Activated CD8-positive, alpha-beta memory T cell treated with anti-CD3 and anti-CD28 coated beads, Interleukin-2, amount 10 ng/mL, durations not matched to agents 7 days and 5 days (primary cell): ENCODE data around the gene HAPLN2. TPM values are rescaled to one million over a fixed set of nuclear protein-coding genes. Genes with fewer than 3 reads are reported as not detected.
"Not testable (repeated sequence)": the region's sequence is repeated elsewhere in the genome, so short reads cannot be mapped to it uniquely, and the experiment has no call there.

ENCODE experiments used
- ATAC-seq: fragments of 150-1000 bp; cut with Tn5 transposase; one replicate; pipeline ENCODE4 v1.10.0; 2021; ENCODE audit warnings: moderate library complexity
- CTCF ChIA-PET: fragments of 350-600 bp; sonication (Branson Sonifier 250); formaldehyde crosslinking; loops from one replicate; lab custom pipeline; 2021; ENCODE audit warnings: antibody characterized with exemption; lab: Charles Lee
- DNase-seq: peaks from one replicate; pipeline ENCODE4 v3.0.0-alpha.2; 2020
- H3K27ac Mint-ChIP-seq: one replicate; pipeline ENCODE4 v1.8.0; 2021; ENCODE audit warnings: mild to moderate bottlenecking, mixed read lengths
- H3K27me3 Mint-ChIP-seq: one replicate; pipeline ENCODE4 v1.8.0; 2021; ENCODE audit warnings: mixed read lengths
- H3K36me3 Mint-ChIP-seq: one replicate; pipeline ENCODE4 v1.8.0; 2021; ENCODE audit warnings: mild to moderate bottlenecking, mixed read lengths
- H3K4me1 Mint-ChIP-seq: one replicate; pipeline ENCODE4 v1.8.0; 2021; ENCODE audit warnings: mixed read lengths
- H3K4me3 Mint-ChIP-seq: one replicate; pipeline ENCODE4 v1.8.0; 2021; ENCODE audit warnings: mild to moderate bottlenecking, moderate library complexity, mixed read lengths
- H3K9me3 Mint-ChIP-seq: one replicate; pipeline ENCODE4 v1.8.0; 2022; ENCODE audit warnings: low read depth, mixed read lengths
- total RNA-seq, 2 experiments: library from RNA; stranded (reverse); gene quantifications; one replicate each; pipeline ENCODE4 v1.2.3, GENCODE V29; 2021

HAPLN2 gene
- total RNA-seq, 2 experiments from 2014 or later: not detected

DNA sequence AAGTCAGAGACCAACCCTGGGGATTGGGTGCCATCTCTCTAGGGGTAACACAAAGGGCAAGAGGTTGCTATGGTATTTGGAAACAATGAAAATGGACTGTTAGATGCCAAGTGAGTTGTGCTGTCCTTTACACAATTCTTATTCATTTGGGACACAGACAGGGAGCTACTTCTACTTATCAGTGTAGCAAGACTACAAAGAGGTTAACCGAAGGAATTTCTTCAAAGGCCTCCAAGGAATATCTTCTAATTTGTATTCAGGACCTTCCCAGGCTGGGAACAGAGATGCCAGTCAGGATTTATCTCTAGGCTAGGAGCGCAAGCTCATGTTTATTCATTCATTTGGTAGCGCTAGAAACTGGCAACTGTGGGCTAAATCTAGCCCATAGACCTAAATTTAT is 25.0 kb upstream of the HAPLN2 start:
- H3K27ac Mint-ChIP-seq: peak overlapping the region; percentile 26
- no peak for ATAC-seq
- H3K36me3 Mint-ChIP-seq: peaks cover 25% of the 10 kb centered on the region
- CTCF ChIA-PET: interaction anchor here (1.1 to 4.2 kb wide), 9 partner anchors 8 to 175 kb away, joined by 3 to 24 read pairs (median 5); no protein-coding TSS in a partner anchor
- peaks cover 33% of the 10 kb centered on the region for H3K4me1 Mint-ChIP-seq
- H3K9me3 Mint-ChIP-seq: no peaks in the 10 kb centered on the region
- no peaks in the 10 kb centered on the region for H3K27me3 Mint-ChIP-seq
- DNase-seq: no peak
- no peak overlapping the region for H3K4me3 Mint-ChIP-seq

DNA sequence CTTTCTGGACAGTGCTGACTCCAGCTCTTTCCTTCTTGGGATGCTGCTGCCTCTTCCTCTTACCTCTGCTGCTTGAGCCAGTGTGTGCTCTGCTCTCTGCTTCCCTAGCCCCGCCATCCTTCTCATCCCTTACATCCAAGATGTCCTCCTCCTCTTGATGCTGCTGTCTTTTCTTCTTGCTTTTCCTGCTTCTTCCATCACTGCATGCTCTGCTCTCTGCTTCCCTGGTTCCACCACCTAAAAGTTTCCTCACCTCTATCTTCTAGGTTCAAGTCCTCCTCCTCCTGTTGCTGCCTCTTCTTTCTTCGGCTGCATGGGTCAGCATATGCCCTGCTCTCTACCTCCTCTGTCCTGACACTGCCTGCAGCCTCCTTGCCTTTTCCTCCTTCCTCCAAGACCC is 24.2 kb upstream of the HAPLN2 start:
- Mint-ChIP-seq H3K9me3 (no peaks in the 10 kb centered on the region), H3K4me3 (no peak overlapping the region), H3K4me1 (peaks cover 39% of the 10 kb centered on the region), H3K36me3 (peaks cover 25% of the 10 kb centered on the region), H3K27ac (peak overlapping the region; percentile 67), H3K27me3 (no peaks in the 10 kb centered on the region)
- DNase-seq: no peak
- ATAC-seq: no peak
- CTCF ChIA-PET: interaction anchor here (1.1 to 2.3 kb wide), 7 partner anchors 9 to 175 kb away, joined by 3 to 8 read pairs (median 5); no protein-coding TSS in a partner anchor

DNA sequence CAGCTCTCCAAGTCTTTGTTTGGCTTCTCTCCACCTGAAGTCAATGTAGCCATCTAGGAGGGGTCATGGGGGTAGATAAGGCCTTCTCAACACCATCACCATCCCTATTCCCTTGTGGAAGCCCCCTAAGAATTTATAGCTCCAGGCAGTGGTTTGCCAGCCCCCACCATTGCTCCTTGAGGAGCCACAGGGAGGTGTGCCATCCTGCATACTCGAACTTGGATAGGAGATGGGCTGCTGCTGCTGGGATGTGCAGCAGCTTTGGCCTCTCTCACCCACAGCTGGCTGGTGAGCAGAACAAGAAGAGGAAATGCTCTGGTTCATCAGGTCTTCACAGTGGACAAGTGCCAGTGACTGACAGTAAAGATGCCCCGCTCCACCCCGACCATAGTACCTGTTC is 22.8 kb upstream of the HAPLN2 start:
- ATAC-seq: no peak
- H3K4me1 Mint-ChIP-seq: peaks cover 43% of the 10 kb centered on the region
- H3K27me3 Mint-ChIP-seq: no peaks in the 10 kb centered on the region
- H3K36me3 Mint-ChIP-seq: peaks cover 28% of the 10 kb centered on the region
- CTCF ChIA-PET: interaction anchor here (0.9 to 1.1 kb wide), 3 partner anchors 11 to 211 kb away, joined by 3 to 4 read pairs (median 4); no protein-coding TSS in a partner anchor
- H3K9me3 Mint-ChIP-seq: no peaks in the 10 kb centered on the region
- no peak overlapping the region for H3K27ac Mint-ChIP-seq
- no peak for DNase-seq
- H3K4me3 Mint-ChIP-seq: no peak overlapping the region

DNA sequence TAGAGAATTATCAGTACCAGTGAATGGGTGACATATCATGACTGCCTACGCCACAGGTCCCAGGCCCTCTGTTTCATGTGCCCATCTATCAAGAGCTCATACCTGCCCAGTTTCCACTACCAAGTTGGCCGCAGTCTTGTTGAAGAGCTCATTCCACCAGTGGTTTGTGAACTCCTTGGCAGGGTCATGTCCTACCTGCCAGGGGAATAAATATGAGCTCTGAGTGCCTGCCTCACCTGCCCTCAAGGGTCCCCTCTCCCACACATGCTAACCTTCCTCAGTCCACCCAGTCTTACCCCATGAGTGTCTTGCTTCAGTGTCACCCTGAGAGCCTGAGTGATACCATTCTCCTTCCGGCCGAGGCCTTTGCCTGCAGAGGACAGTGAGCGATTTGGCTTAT is 21.1 kb upstream of the HAPLN2 start:
- Mint-ChIP-seq H3K27ac (no peak overlapping the region), H3K4me1 (peaks cover 45% of the 10 kb centered on the region), H3K9me3 (no peaks in the 10 kb centered on the region), H3K36me3 (peaks cover 25% of the 10 kb centered on the region), H3K27me3 (no peaks in the 10 kb centered on the region), H3K4me3 (no peak overlapping the region)
- CTCF ChIA-PET: interaction anchor here (1.1 to 2.2 kb wide), 5 partner anchors 10 to 213 kb away, joined by 3 to 8 read pairs (median 6); no protein-coding TSS in a partner anchor
- DNase-seq: no peak
- ATAC-seq: no peak

DNA sequence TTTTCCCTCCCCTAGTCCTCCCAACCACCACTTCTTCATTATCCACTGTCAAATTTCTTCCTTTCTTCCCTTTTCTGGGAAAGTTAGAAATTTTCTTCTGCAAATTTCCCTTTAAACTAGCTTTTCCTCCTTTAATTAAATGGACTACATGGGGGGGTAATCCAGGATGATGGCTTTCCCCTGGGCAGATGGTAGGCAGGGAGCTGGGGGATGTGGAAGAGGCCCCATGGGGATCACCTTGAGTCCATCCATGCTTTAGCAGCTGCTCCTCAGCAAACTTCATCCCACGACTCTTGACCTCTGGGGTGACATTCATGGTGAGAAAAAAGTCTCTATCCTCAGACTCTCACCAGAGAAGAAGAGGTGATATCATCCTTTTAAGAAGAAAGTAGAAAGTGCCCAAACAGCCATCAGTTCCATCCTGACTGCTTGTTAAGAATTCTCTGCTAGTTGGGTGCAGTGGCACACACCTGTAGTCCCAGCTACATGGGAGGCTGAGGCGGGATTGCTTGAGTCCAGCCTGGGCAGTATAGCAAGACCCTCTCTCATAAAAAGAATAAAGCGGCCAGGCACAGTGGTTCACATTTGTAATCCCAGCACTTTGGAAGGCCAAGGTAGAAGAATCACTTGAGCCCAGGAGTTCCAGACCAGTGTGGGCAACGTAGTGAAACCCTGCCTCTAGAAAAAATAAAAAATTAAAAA is 20.3 kb upstream of the HAPLN2 start:
- Mint-ChIP-seq H3K4me1 (peaks cover 43% of the 10 kb centered on the region), H3K4me3 (no peak overlapping the region), H3K27ac (peak overlapping the region; percentile 33), H3K36me3 (peaks cover 25% of the 10 kb centered on the region), H3K27me3 (no peaks in the 10 kb centered on the region), H3K9me3 (no peaks in the 10 kb centered on the region)
- CTCF ChIA-PET: interaction anchor here (0.5 to 4.4 kb wide), 10 partner anchors 10 to 213 kb away, joined by 3 to 23 read pairs (median 5); partner anchors contain the start of genes MEF2D and TTC24
- DNase-seq: no peak
- ATAC-seq: no peak

DNA sequence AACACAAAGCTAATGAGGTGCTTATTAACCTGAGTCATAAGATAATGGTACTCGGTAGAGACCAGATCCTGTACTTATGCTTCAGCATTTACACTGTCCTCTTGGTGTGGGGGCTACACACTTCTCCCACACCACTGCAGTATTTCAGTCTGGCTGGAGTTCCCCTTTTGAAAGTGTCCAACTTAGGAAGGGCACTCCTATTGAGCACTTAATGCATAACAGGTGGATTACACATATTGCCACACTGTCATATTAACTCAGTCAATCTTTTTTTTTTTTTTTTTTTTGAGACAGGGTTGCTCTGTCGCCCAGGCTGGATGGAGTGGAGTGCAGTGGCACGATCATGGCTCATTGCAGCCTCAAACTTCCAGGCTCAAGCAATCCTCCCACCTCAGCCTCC is 19.4 kb upstream of the HAPLN2 start:
- DNase-seq: no peak
- CTCF ChIA-PET: interaction anchor here (0.9 to 4.4 kb wide), 11 partner anchors 8 to 214 kb away, joined by 3 to 23 read pairs (median 8); partner anchors contain the start of genes MEF2D, NAXE and TTC24
- peak; percentile 56 for ATAC-seq
- peak overlapping the region; percentile 99 for H3K4me3 Mint-ChIP-seq
- peaks cover 23% of the 10 kb centered on the region for H3K36me3 Mint-ChIP-seq
- H3K4me1 Mint-ChIP-seq: peaks cover 43% of the 10 kb centered on the region
- H3K27me3 Mint-ChIP-seq: no peaks in the 10 kb centered on the region
- no peaks in the 10 kb centered on the region for H3K9me3 Mint-ChIP-seq
- H3K27ac Mint-ChIP-seq: peak overlapping the region; percentile 98

DNA sequence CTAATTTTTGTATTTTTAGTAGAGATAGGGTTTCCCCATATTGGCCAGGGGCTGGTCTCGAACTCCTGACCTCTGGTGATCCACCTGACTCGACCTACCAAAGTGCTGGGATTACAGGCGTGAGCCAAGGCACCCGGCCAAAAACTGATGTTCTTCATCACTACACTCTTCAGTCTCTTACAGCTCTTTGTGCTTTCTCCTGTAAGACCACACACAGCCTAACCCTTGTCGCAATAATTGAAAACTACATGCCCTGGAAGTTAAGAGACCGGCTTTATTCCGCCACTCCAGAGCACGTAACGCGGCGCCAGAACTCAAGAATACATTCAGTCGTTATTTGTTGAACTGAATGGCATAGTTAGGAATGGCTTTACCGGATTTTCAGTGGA is 18.5 kb upstream of the HAPLN2 start:
- no peaks in the 10 kb centered on the region for H3K9me3 Mint-ChIP-seq
- peak overlapping the region; percentile 99 for H3K4me3 Mint-ChIP-seq
- CTCF ChIA-PET: interaction anchor here (0.9 to 4.4 kb wide), 11 partner anchors 9 to 215 kb away, joined by 3 to 23 read pairs (median 7); partner anchors contain the start of genes MEF2D, NAXE and TTC24
- peaks cover 17% of the 10 kb centered on the region for H3K36me3 Mint-ChIP-seq
- H3K27me3 Mint-ChIP-seq: no peaks in the 10 kb centered on the region
- peaks cover 37% of the 10 kb centered on the region for H3K4me1 Mint-ChIP-seq
- no peak for DNase-seq
- peak; percentile 7 for ATAC-seq
- H3K27ac Mint-ChIP-seq: peak overlapping the region; percentile 98

DNA sequence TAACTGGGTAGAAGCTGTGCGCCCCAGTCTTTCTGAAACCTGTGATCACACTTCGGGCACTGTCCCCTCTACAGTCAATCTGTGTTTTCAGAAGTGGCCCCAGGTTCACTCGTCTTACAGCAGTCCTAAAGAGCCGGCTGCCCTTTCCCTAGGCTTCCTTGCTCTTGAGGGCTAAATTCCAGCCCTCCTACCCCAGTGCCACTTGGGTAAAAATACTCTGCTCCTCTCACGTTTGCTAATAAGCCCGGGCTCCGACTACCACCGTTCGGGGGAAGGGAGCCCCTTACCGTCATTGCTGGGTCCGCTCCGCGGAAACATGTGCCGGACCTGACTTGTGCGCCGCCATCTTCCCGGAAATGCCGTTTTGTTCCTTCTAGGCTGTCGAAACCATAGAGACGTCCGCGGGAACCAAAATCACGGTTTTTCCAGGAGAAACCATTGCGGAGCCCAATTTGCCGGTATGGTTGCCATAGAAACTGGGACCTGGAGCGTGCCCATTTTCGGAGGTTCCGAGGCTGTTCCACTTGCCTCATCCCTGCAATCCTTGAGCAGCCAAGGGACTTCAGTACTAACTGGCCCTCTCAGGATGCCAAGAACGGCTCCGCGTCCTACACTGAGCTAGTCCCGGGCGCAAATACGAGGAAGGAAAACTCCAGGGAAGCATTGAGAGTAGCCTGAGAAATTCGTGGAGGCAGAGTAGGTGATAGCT is 17.9 kb upstream of the HAPLN2 start, which contains the start of gene GPATCH4:
TSS of gene GPATCH4 (minus strand) at position 358 of the 709 bp plus-strand sequence.
- H3K9me3 Mint-ChIP-seq: no peaks in the 10 kb centered on the region
- peak within 1 kb of the TSS; percentile 99 for H3K4me3 Mint-ChIP-seq
- peak; percentile 85 for ATAC-seq
- H3K36me3 Mint-ChIP-seq: peaks cover 17% of the 10 kb centered on the region
- peaks cover 37% of the 10 kb centered on the region for H3K4me1 Mint-ChIP-seq
- peak within 1 kb of the TSS; percentile 98 for H3K27ac Mint-ChIP-seq
- no peaks in the 10 kb centered on the region for H3K27me3 Mint-ChIP-seq
- DNase-seq: peak; percentile 94
- CTCF ChIA-PET: interaction anchor here (0.6 to 4.4 kb wide), 12 partner anchors 10 to 216 kb away, joined by 3 to 23 read pairs (median 8); partner anchors contain the start of genes MEF2D, NAXE and TTC24

DNA sequence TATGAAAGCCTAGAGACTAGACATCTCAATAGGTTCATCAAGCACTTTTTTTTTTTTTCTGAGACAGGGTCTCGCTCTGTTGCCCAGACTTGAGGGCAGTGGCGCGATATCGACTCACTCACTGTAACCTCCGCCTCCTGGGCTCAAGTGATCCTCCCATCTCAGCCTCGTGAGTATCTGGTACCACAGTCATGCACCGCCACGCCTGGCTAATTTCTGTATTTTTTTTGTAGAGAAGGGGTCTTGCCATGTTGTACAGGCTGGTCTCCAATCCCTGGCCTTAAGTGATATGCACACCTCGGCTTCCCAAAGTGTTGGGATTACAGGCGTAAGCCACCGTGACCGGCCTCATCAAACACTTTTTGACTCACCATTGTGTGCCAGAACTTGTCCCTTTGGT is 17.3 kb upstream of the HAPLN2 start:
- no peaks in the 10 kb centered on the region for H3K9me3 Mint-ChIP-seq
- no peak for ATAC-seq
- no peak for DNase-seq
- peak overlapping the region; percentile 99 for H3K4me3 Mint-ChIP-seq
- CTCF ChIA-PET: interaction anchor here (0.6 to 4.4 kb wide), 11 partner anchors 8 to 216 kb away, joined by 3 to 23 read pairs (median 9); partner anchors contain the start of gene NAXE
- H3K27ac Mint-ChIP-seq: peak overlapping the region; percentile 98
- peaks cover 15% of the 10 kb centered on the region for H3K36me3 Mint-ChIP-seq
- H3K27me3 Mint-ChIP-seq: no peaks in the 10 kb centered on the region
- H3K4me1 Mint-ChIP-seq: peaks cover 37% of the 10 kb centered on the region

DNA sequence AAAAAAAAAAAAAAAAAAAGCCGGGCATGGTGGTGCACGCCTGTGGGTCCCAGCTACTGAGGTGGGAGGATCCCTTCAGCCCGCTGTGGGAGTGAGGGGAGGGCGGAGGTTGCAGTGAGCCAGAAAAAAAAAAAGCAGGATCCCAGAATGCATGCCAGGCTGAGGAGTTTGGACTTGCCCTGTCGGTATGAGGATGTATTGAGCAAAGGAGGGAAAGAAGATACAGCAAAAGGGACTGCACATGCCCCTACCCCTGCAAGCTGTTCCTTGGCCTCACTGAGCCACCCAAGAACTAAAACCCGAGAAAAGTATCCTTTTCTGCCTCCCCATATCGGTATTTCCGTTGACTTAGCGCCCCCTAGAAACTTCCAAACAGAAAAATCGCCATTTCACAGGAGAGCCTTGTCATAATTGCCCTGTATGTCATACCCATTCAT is 16.6 kb upstream of the HAPLN2 start:
- Mint-ChIP-seq H3K36me3 (peaks cover 11% of the 10 kb centered on the region), H3K4me3 (peak overlapping the region; percentile 17), H3K27me3 (no peaks in the 10 kb centered on the region), H3K4me1 (peaks cover 40% of the 10 kb centered on the region), H3K9me3 (no peaks in the 10 kb centered on the region), H3K27ac (no peak overlapping the region)
- CTCF ChIA-PET: interaction anchor here (0.6 to 4.4 kb wide), 9 partner anchors 9 to 304 kb away, joined by 3 to 23 read pairs (median 8); partner anchors contain the start of gene NAXE
- ATAC-seq (no peak), DNase-seq (no peak)

DNA sequence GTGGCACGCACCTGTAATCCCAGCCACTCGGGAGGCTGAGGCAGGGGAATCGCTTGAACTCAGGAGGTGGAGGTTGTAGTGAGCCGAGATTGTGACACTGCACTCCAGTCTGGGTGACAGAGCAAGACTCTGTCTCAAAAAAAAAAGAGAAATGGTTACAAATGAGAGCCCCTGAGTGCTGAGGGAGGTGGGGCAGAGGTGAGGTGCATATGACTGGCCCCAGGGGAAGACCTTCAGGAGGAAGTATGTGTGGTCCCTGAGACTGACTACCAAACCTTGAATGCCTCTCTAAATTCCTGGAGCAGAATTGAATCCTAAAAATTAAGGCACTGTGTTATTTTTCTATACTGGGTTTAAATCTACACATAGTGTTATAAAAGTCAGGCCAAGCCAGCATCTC is 11.9 kb upstream of the HAPLN2 start:
- H3K4me1 Mint-ChIP-seq: peaks cover 16% of the 10 kb centered on the region
- DNase-seq, CTCF ChIA-PET, H3K27ac Mint-ChIP-seq, H3K36me3 Mint-ChIP-seq, H3K9me3 Mint-ChIP-seq, H3K4me3 Mint-ChIP-seq, ATAC-seq: not testable (repeated sequence)
- peaks cover 13% of the 10 kb centered on the region for H3K27me3 Mint-ChIP-seq

DNA sequence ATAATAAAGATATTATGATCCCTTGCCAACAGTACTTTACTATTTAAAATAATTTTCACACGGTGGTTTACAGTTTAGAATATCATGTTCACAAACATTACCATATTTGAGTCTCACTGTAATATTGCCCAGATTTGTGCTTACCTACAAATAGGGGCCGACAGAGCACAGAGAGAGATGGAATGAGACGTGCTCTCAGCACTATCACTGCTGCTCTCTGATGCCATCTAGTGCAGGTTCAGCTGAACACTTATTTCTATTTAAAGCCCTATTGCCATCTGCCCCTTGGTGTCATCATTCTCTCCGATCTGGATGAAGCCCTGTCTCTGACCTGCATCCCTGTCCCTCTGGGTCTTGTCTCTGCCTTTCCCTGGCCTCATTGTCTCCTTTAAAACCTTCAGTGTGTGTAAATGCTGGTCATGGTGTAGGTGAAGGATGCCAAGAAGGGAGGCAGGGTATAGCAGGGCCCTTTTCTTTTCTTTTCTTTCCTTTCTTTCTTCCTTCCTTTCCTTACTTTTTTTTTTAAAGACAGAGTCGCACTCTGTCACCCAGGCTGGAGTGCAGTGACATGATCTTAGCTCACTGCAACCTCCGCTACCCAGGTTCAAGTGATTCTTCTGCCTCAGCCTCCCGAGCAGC is 11.1 kb upstream of the HAPLN2 start:
- Mint-ChIP-seq H3K27ac (no peak overlapping the region), H3K4me1 (peaks cover 11% of the 10 kb centered on the region), H3K27me3 (peaks cover 19% of the 10 kb centered on the region), H3K4me3 (no peak overlapping the region), H3K36me3 (no peaks in the 10 kb centered on the region), H3K9me3 (no peaks in the 10 kb centered on the region)
- ATAC-seq (peak; percentile 94), DNase-seq (peak; percentile 81)
- CTCF ChIA-PET: interaction anchor here (0.5 to 5.7 kb wide), 36 partner anchors 9 to 229 kb away, joined by 3 to 60 read pairs (median 6); partner anchors contain the start of genes NAXE, NES and TTC24
